Measurements from ENCODE around the gene CHMP4A.
A peak's percentile ranks its signal among the peaks of the same experiment; 100 is the strongest.
"Not testable (repeated sequence)": the region's sequence is repeated elsewhere in the genome, so short reads cannot be mapped to it uniquely, and the experiment has no call there.

Gene CHMP4A

DNA sequence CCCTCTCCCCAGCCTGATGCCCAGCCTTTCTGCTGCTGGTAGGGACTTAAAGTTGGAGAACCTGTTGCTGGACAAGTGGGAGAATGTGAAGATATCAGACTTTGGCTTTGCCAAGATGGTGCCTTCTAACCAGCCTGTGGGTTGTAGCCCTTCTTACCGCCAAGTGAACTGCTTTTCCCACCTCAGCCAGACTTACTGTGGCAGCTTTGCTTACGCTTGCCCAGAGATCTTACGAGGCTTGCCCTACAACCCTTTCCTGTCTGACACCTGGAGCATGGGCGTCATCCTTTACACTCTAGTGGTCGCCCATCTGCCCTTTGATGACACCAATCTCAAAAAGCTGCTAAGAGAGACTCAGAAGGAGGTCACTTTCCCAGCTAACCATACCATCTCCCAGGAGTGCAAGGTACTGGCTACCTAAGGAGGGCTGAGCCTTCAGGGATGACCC lies 6.2 kb downstream of the CHMP4A start:
- no peak overlapping the region for H3K4me3 ChIP-seq (ENCODE audit: low read depth in 1 of 2, low read length in 2 of 2)
- no peak overlapping the region for H3K9ac ChIP-seq (ENCODE audit: low read depth in 1 of 2, low read length in 2 of 2)
- H3K27me3 ChIP-seq (ENCODE audit: control insufficient read depth in 1 of 2, insufficient read depth in 2 of 2, low read length in 2 of 2): no peaks in the 10 kb centered on the region
- no peaks in the 10 kb centered on the region for H3K9me3 ChIP-seq (ENCODE audit: control insufficient read depth in 1 of 2, low read length in 2 of 2)
- H3K4me1 ChIP-seq (ENCODE audit: control insufficient read depth in 1 of 2, insufficient read depth in 2 of 2, low read length in 2 of 2): no peaks in the 10 kb centered on the region
- H3K27ac ChIP-seq (ENCODE audit: low read depth, low read length): no peak overlapping the region
- peaks cover 41 to 72% of the 10 kb centered on the region in 2 donors for H3K36me3 ChIP-seq (ENCODE audit: control insufficient read depth in 1 of 2, insufficient read depth in 2 of 2, low read length in 2 of 2)

DNA sequence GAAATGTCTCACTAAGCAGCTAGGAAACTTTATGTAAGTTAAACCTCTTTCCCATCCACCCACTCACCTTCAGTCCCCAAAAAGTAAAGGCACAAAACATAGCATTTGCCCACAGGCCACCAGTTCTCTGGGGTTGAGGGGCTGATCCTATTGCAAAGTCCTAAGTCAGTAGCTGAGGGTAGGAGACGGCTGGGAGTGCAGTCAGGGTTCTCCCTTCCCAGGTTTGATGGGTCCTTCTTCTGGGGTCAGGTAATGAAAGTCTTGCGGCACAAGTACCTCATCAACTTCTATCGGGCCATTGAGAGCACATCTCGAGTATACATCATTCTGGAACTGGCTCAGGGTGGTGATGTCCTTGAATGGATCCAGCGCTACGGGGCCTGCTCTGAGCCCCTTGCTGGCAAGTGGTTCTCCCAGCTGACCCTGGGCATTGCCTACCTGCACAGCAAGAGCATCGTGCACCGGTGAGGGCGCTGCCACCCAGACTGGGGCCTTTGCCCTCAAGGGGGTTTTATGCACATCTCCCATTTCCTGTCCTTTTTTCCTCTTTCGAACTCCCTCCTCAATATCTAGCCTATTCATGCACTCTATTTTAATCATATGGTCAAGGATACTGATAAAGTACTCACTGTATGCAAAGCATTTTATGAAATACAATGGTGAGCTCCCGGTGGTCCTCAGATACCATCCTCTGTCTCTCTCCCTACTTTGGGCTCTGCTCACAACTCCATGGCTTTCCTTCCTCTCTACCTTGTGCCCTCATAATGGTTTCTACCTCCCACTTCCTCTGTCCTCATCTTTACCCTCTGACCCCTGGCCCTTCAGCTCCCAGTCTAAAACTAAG lies 6.8 kb downstream of the CHMP4A start:
- H3K9ac ChIP-seq (ENCODE audit: low read depth in 1 of 2, low read length in 2 of 2): no peak overlapping the region
- H3K4me3 ChIP-seq (ENCODE audit: low read depth in 1 of 2, low read length in 2 of 2): no peak overlapping the region
- H3K4me1 ChIP-seq (ENCODE audit: control insufficient read depth in 1 of 2, insufficient read depth in 2 of 2, low read length in 2 of 2): no peaks in the 10 kb centered on the region
- no peaks in the 10 kb centered on the region for H3K27me3 ChIP-seq (ENCODE audit: control insufficient read depth in 1 of 2, insufficient read depth in 2 of 2, low read length in 2 of 2)
- H3K9me3 ChIP-seq (ENCODE audit: control insufficient read depth in 1 of 2, low read length in 2 of 2): no peaks in the 10 kb centered on the region
- H3K27ac ChIP-seq (ENCODE audit: low read depth, low read length): no peak overlapping the region
- H3K36me3 ChIP-seq (ENCODE audit: control insufficient read depth in 1 of 2, insufficient read depth in 2 of 2, low read length in 2 of 2): peaks cover 41 to 72% of the 10 kb centered on the region in 2 donors

DNA sequence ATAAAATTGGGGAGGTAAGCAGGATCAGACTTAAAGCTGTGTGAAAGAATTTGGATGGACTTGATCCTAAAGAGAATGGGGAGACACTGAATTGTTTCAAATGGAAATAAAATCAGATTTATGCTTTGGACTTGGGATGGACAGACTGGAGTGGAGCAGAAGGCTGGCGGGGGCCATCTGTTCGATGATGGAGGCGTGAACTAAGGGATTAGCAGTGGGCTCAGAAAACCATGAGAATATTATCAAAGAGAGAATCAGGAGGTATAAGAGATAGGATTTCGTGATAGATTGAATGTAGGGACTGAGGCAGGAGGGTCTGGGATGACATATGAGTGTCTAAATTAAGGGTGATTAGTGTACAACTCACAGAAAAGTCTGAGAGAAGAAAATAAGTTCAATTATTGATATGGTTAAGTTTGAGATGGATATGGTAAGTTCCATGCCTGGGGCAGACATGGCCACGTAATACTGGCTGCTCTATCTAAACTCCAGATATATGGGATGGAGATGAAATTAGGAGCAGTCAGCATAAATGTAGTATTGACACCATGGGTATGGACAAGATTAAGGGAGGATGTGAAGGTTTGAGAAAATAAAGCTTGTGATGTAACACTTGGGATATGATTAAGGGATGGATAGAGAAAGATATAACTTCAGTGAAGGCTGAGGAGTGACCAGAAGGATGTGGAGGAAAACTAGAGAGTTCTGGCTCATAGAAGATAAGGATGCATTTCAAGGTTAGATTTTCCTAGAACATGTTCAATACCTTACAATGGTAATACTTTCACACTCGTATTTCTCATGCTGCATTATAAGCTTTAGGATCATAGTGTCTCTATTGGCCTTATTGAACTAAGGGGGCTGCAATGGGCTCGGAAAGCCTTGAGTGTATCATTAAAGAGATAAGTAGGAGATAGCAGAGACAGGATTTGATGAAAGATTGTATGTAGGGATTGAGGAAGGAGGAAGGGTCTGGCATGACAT lies 8.8 kb downstream of the CHMP4A start:
- Histone ChIP-seq H3K4me1 (ENCODE audit: control insufficient read depth in 1 of 2, insufficient read depth in 2 of 2, low read length in 2 of 2) (no peaks in the 10 kb centered on the region), H3K9ac (ENCODE audit: low read depth in 1 of 2, low read length in 2 of 2) (no peak overlapping the region), H3K27ac (ENCODE audit: low read depth, low read length) (no peak overlapping the region), H3K27me3 (ENCODE audit: control insufficient read depth in 1 of 2, insufficient read depth in 2 of 2, low read length in 2 of 2) (no peaks in the 10 kb centered on the region), H3K9me3 (ENCODE audit: control insufficient read depth in 1 of 2, low read length in 2 of 2) (no peaks in the 10 kb centered on the region), H3K4me3 (ENCODE audit: low read depth in 1 of 2, low read length in 2 of 2) (no peak overlapping the region), H3K36me3 (ENCODE audit: control insufficient read depth in 1 of 2, insufficient read depth in 2 of 2, low read length in 2 of 2) (peaks cover 31 to 55% of the 10 kb centered on the region in 2 donors)

DNA sequence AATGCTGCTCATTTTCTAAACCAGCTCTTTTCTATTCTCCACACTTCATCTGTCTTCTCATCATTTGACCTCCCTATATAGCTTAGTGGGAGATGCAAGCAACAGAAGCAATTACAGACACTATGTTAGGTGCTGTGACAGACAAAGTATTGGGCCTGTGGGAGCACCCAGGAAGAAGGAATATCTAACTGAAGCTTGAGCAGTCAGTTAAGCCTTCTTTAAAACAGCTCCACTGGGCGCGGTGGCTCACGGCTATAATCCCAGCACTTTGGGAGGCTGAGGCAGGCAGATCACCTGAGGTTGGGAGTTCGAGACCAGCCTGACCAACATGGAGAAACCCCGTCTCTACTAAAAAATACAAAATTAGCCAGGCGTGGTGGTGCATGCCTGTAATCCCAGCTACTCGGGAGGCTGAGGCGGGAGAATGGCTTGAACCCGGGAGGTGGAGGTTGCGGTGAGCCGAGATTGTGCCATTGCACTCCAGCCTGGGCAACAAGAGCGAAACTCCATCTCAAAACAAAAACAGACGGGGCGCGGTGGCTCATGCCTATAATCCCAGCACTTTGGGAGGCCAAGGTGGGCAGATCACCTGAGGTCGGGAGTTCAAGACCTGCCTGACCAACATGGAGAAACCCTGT lies 9.9 kb downstream of the CHMP4A start:
- H3K4me3 ChIP-seq (ENCODE audit: low read depth in 1 of 2, low read length in 2 of 2); H3K27ac ChIP-seq (ENCODE audit: low read depth, low read length); H3K27me3 ChIP-seq (ENCODE audit: control insufficient read depth in 1 of 2, insufficient read depth in 2 of 2, low read length in 2 of 2); H3K4me1 ChIP-seq (ENCODE audit: control insufficient read depth in 1 of 2, insufficient read depth in 2 of 2, low read length in 2 of 2); H3K9ac ChIP-seq (ENCODE audit: low read depth in 1 of 2, low read length in 2 of 2); H3K9me3 ChIP-seq (ENCODE audit: control insufficient read depth in 1 of 2, low read length in 2 of 2): not testable (repeated sequence)
- peaks cover 28 to 45% of the 10 kb centered on the region in 2 donors for H3K36me3 ChIP-seq (ENCODE audit: control insufficient read depth in 1 of 2, insufficient read depth in 2 of 2, low read length in 2 of 2)

DNA sequence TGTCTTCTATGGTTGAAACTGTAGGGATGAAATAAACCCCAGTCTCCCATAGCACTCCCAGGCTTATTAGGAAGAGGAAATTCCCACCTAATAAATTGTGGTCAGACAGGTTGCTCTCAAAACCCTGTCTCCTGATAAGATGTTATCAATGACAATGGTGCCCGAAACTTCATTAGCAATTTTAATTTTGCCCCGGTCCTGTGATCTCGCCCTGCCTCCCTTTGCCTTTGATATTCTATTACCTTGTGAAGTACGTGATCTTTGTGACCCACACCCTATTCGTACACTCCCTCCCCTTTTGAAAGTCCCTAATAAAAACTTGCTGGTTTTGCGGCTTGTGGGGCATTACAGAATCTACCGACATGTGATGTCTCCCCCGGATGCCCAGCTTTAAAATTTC lies 10.8 kb downstream of the CHMP4A start:
- peaks cover 19 to 37% of the 10 kb centered on the region in 2 donors for H3K36me3 ChIP-seq (ENCODE audit: control insufficient read depth in 1 of 2, insufficient read depth in 2 of 2, low read length in 2 of 2)
- not testable (repeated sequence) for H3K4me1 ChIP-seq (ENCODE audit: control insufficient read depth in 1 of 2, insufficient read depth in 2 of 2, low read length in 2 of 2); H3K9ac ChIP-seq (ENCODE audit: low read depth in 1 of 2, low read length in 2 of 2)

DNA sequence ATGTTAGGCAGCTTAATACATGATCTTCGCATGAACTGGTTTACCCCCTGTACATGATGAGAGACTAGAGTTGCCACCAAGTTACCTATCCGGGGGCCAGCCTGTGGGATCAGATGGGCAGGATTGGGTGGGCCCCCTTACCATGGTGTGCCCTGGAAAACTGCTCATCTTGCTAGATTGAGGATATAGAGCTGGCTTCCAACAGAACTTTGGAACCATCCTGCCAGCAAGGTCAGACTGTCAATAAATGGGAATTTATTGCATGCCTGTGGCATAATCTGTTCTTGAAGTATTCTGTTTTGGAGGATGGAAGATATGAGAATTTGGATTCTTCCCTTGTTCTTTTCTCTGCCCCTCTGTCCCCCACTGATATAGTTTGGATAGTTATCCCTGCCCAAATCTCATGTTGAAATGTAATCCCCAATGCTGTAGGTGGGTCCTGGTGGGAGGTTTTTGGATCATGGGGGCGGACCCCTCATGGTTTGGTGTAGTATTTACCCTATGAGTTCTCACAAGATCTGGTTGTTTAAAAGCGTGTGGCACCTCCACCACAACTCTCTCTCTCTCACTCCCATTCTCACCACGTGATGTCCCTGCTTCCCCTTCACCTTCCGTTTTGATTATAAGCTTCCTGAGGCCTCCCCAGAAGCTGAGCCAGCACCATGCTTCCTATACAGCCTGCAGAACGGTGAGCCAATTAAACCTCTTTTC lies 14.3 kb downstream of the CHMP4A start:
- no peaks in the 10 kb centered on the region for H3K9me3 ChIP-seq (ENCODE audit: control insufficient read depth in 1 of 2, low read length in 2 of 2)
- no peak overlapping the region for H3K4me3 ChIP-seq (ENCODE audit: low read depth in 1 of 2, low read length in 2 of 2)
- no peak overlapping the region for H3K9ac ChIP-seq (ENCODE audit: low read depth in 1 of 2, low read length in 2 of 2)
- no peak overlapping the region for H3K27ac ChIP-seq (ENCODE audit: low read depth, low read length)
- peaks cover 0 to 9% of the 10 kb centered on the region in 2 donors for H3K36me3 ChIP-seq (ENCODE audit: control insufficient read depth in 1 of 2, insufficient read depth in 2 of 2, low read length in 2 of 2)
- H3K4me1 ChIP-seq (ENCODE audit: control insufficient read depth in 1 of 2, insufficient read depth in 2 of 2, low read length in 2 of 2): peaks cover 24 to 28% of the 10 kb centered on the region in 2 donors
- no peaks in the 10 kb centered on the region for H3K27me3 ChIP-seq (ENCODE audit: control insufficient read depth in 1 of 2, insufficient read depth in 2 of 2, low read length in 2 of 2)

More for the DNA sequence above, 10.8 kb downstream of the CHMP4A start:
- H3K27me3 ChIP-seq (ENCODE audit: control insufficient read depth in 1 of 2, insufficient read depth in 2 of 2, low read length in 2 of 2); H3K4me3 ChIP-seq (ENCODE audit: low read depth in 1 of 2, low read length in 2 of 2); H3K9me3 ChIP-seq (ENCODE audit: control insufficient read depth in 1 of 2, low read length in 2 of 2); H3K27ac ChIP-seq (ENCODE audit: low read depth, low read length): not testable (repeated sequence)

DNA sequence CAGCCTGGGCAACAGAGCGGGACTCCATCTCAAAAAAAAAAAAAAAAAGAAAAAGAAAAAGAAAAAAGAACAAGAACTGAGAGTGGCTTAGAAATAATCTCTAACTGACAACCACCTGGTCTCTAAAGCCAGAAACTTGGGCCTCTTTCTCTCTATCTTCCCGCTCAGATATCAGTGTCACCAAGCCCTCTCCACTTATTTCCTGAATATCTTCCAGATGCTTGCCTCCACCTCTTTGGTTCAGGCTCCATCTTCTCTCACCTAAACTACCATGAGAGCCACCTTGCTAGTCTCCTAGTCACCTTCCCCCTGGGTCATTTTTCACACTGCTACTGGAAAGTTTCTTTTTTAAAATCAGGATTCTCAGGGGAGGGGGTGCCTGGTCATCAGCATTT lies 16.2 kb downstream of the CHMP4A start:
- Histone ChIP-seq H3K9ac (ENCODE audit: low read depth in 1 of 2, low read length in 2 of 2) (no peak overlapping the region), H3K27me3 (ENCODE audit: control insufficient read depth in 1 of 2, insufficient read depth in 2 of 2, low read length in 2 of 2) (no peaks in the 10 kb centered on the region), H3K27ac (ENCODE audit: low read depth, low read length) (no peak overlapping the region), H3K9me3 (ENCODE audit: control insufficient read depth in 1 of 2, low read length in 2 of 2) (no peaks in the 10 kb centered on the region), H3K36me3 (ENCODE audit: control insufficient read depth in 1 of 2, insufficient read depth in 2 of 2, low read length in 2 of 2) (peaks cover 5 to 15% of the 10 kb centered on the region in 2 donors), H3K4me3 (ENCODE audit: low read depth in 1 of 2, low read length in 2 of 2) (peak overlapping the region in 1 of 2 donors; percentile 80), H3K4me1 (ENCODE audit: control insufficient read depth in 1 of 2, insufficient read depth in 2 of 2, low read length in 2 of 2) (peaks cover 26 to 29% of the 10 kb centered on the region in 2 donors)

DNA sequence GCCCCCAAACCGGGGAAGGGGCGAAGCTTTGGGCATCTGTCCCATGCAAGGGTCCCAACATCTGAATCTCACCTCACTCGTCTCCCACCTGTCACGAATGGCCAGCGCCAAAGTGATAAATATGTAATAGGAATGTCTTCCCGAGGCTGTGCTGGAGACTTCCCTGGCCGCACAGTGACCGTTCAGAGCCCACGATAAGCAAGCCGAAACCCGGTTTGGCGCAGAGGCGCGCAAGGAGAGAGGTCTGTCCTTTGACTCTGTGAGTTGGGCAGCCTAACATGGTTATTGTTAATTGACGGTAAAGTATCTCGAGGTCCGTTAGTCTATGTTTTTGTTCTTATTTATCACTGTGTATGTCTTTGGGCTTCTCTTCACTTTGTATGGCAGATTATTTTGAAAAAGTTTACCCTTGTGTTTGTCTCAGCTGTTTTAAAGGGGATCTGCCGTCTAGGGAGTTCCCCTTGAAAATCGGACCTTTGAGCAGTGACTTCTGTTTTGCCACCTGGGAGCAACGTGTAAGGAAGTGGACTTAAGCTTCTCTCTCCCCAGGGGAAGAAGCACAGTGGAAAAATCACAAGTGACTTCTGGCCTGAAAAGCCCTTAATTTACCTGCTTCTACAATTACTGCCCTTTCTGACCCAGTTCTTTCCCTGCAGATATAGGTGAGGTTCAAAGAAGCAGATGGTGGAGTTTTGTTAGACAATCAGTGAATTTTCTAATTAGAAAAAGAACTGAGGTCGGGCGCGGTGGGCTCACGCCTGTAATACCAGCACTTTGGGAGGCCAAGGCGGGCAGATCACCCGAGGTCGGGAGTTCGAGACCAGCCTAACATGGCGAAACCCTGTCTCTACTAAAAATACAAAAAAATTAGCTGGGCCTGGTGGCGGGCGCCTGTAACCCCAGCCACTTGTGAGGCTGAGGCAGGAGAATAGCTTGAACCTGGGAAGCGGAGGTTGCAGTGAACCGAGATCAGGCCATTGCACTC lies 16.9 kb downstream of the CHMP4A start:
- Histone ChIP-seq H3K27me3 (ENCODE audit: control insufficient read depth in 1 of 2, insufficient read depth in 2 of 2, low read length in 2 of 2) (no peaks in the 10 kb centered on the region), H3K36me3 (ENCODE audit: control insufficient read depth in 1 of 2, insufficient read depth in 2 of 2, low read length in 2 of 2) (peaks cover 7 to 17% of the 10 kb centered on the region in 2 donors), H3K27ac (ENCODE audit: low read depth, low read length) (peak overlapping the region; percentile 97), H3K9me3 (ENCODE audit: control insufficient read depth in 1 of 2, low read length in 2 of 2) (no peaks in the 10 kb centered on the region), H3K9ac (ENCODE audit: low read depth in 1 of 2, low read length in 2 of 2) (peak overlapping the region; percentile 72 to 93), H3K4me3 (ENCODE audit: low read depth in 1 of 2, low read length in 2 of 2) (peak overlapping the region; percentile 80 to 89), H3K4me1 (ENCODE audit: control insufficient read depth in 1 of 2, insufficient read depth in 2 of 2, low read length in 2 of 2) (peaks cover 26 to 29% of the 10 kb centered on the region in 2 donors)
